OCI-LY7 (cell line): ENCODE measurements around the gene ROR2.
A peak's percentile ranks its signal among the peaks of the same experiment; 100 is the strongest.

Source experiments
- CTCF ChIP-seq: fragments of 200-600 bp; sonication (generic); conservative IDR thresholded peaks from 2 replicates; pipeline ENCODE4 v1.5.1; 2014; ENCODE audit warnings: mild to moderate bottlenecking, antibody characterized with exemption, low read length, moderate library complexity, mixed read lengths
- EZH2phosphoT487 ChIP-seq: fragments of 200-600 bp; sonication (generic); IDR thresholded peaks from 2 replicates; pipeline ENCODE4 v1.6.1; 2018; ENCODE audit warnings: low read depth, borderline replicate concordance, mild to moderate bottlenecking, mixed run types, antibody characterized with exemption, low read length, moderate library complexity, mixed read lengths

- TF ChIP-seq CTCF: peak; percentile 66
- TF ChIP-seq EZH2phosphoT487: no peak
Observed at GRCh38 chr9:91978740-91979414, 28.8 kb upstream of the ROR2 start.
